T-helper 1 cell (primary cell): ENCODE data around the gene CALR.
A peak's percentile ranks its signal among the peaks of the same experiment; 100 is the strongest.
"Not testable (repeated sequence)": the region's sequence is repeated elsewhere in the genome, so short reads cannot be mapped to it uniquely, and the experiment has no call there.

Source experiments
- DNase-seq, 5 donors: peaks; one replicate each; pipeline ENCODE4 v3.0.0-alpha.2; 2012 to 2020

CALR gene

GRCh38 chr19:12953138-12953798 lies 14.9 kb downstream of the CALR start:
- DNase-seq, result no peak

GRCh38 chr19:12953799-12954611 lies 15.6 kb downstream of the CALR start:
- DNase-seq, result no peak

- no peak for DNase-seq
These were observed 16.2 kb downstream of the CALR start for GRCh38 chr19:12954612-12954962.

GRCh38 chr19:12955575-12955974 lies 17.2 kb downstream of the CALR start:
- DNase-seq, result not testable (repeated sequence)

GRCh38 chr19:12955996-12956395 lies 17.6 kb downstream of the CALR start:
- no peak for DNase-seq

GRCh38 chr19:12956446-12957388 lies 18.3 kb downstream of the CALR start, which contains the start of gene GADD45GIP1:
GADD45GIP1 (minus strand) TSS chr19:12957223; CDS start chr19:12957212, 11 bp downstream.
- DNase-seq, result peak; percentile 56 to 86 (median 66)

- DNase-seq, result not testable (repeated sequence)
These were observed 19.1 kb downstream of the CALR start for GRCh38 chr19:12957389-12957952.

- no peak for DNase-seq
These were observed 21.1 kb downstream of the CALR start for GRCh38 chr19:12959481-12959880.

- peak; percentile 57 to 79 (median 69) for DNase-seq
These were observed 26.8 kb downstream of the CALR start for GRCh38 chr19:12965017-12965811.

- no peak for DNase-seq
These were observed 27.4 kb downstream of the CALR start for GRCh38 chr19:12965812-12966135.

- DNase-seq, result no peak
These were observed 29.5 kb downstream of the CALR start for GRCh38 chr19:12967907-12968306.

GRCh38 chr19:12969292-12969988 lies 31.0 kb downstream of the CALR start, which contains the start of gene DAND5:
DAND5 (plus strand) TSS chr19:12969576; CDS start chr19:12969661, 85 bp downstream.
- no peak for DNase-seq

- no peak for DNase-seq
These were observed 31.8 kb downstream of the CALR start for GRCh38 chr19:12970070-12970820.

GRCh38 chr19:12973236-12973635 lies 34.8 kb downstream of the CALR start:
- no peak for DNase-seq

- no peak for DNase-seq
These were observed 36.2 kb downstream of the CALR start for GRCh38 chr19:12974301-12975220.

GRCh38 chr19:12975221-12975741 lies 36.9 kb downstream of the CALR start:
- DNase-seq, result no peak

GRCh38 chr19:12976109-12976508 lies 37.7 kb downstream of the CALR start:
- DNase-seq, result not testable (repeated sequence)

GRCh38 chr19:12979974-12980373 lies 41.6 kb downstream of the CALR start:
- DNase-seq, result no peak

- DNase-seq, result no peak
These were observed 44.2 kb downstream of the CALR start for GRCh38 chr19:12982648-12983047.
